Astrocyte (in vitro differentiated cells and primary cell): ENCODE measurements around the gene GABRR3. TPM values are rescaled to one million over a fixed set of nuclear protein-coding genes. Genes with fewer than 3 reads are reported as not detected.

Source experiments
- DNase-seq: peaks from one replicate; pipeline ENCODE4 v3.0.0-alpha.2; 2010; ENCODE audit warnings: low read depth
- FAIRE-seq: peaks from 2 replicates; lab custom pipeline; 2011; peaks lifted over from hg19 to GRCh38; lab: Jason Lieb, UNC
- H2AFZ ChIP-seq: 2 replicates; pipeline ENCODE4 v1.6.0; 2012; ENCODE audit warnings: low read depth, low read length, inconsistent platforms
- H3K27ac ChIP-seq: 2 replicates; pipeline ENCODE4 v1.5.1; 2011; ENCODE audit warnings: low read depth, low read length, inconsistent platforms
- H3K27me3 ChIP-seq: 2 replicates; pipeline ENCODE4 v1.6.0; 2011; ENCODE audit warnings: low read length, inconsistent platforms; ENCODE audit not compliant: insufficient read depth
- H3K36me3 ChIP-seq: 2 replicates; pipeline ENCODE4 v1.5.1; 2011; ENCODE audit warnings: low read length, inconsistent platforms; ENCODE audit not compliant: insufficient read depth
- H3K4me1 ChIP-seq: 2 replicates; pipeline ENCODE4 v1.5.1; 2011; ENCODE audit warnings: low read length, inconsistent platforms; ENCODE audit not compliant: insufficient read depth
- H3K4me2 ChIP-seq: 2 replicates; pipeline ENCODE4 v1.6.0; 2012; ENCODE audit warnings: low read length, inconsistent platforms
- H3K4me3 ChIP-seq: 2 replicates; pipeline ENCODE4 v1.5.1; 2011; ENCODE audit warnings: low read depth, mild to moderate bottlenecking, low read length, inconsistent platforms; ENCODE audit not compliant: insufficient read depth
- H3K79me2 ChIP-seq: 2 replicates; pipeline ENCODE4 v1.6.0; 2012; ENCODE audit warnings: mild to moderate bottlenecking, low read length, inconsistent platforms; ENCODE audit not compliant: insufficient read depth
- H3K9ac ChIP-seq: 2 replicates; pipeline ENCODE4 v1.6.0; 2012; ENCODE audit warnings: mild to moderate bottlenecking, low read length, inconsistent platforms
- H3K9me3 ChIP-seq: 2 replicates; pipeline ENCODE4 v1.5.1; 2012; ENCODE audit warnings: low read depth, mild to moderate bottlenecking, low read length, inconsistent platforms; ENCODE audit not compliant: insufficient read depth
- H4K20me1 ChIP-seq: 2 replicates; pipeline ENCODE4 v1.6.0; 2012; ENCODE audit warnings: low read length, inconsistent platforms; ENCODE audit not compliant: insufficient read depth
- H3K27ac Mint-ChIP-seq: one replicate; pipeline ENCODE4 v1.8.0; 2021; ENCODE audit warnings: mild to moderate bottlenecking, mixed read lengths; ENCODE audit not compliant: unreplicated experiment
- H3K27me3 Mint-ChIP-seq: one replicate; pipeline ENCODE4 v1.8.0; 2021; ENCODE audit warnings: low read depth, mixed read lengths; ENCODE audit not compliant: unreplicated experiment
- H3K36me3 Mint-ChIP-seq: one replicate; pipeline ENCODE4 v1.8.0; 2021; ENCODE audit warnings: low read depth, mixed read lengths; ENCODE audit not compliant: unreplicated experiment
- H3K4me1 Mint-ChIP-seq: one replicate; pipeline ENCODE4 v1.8.0; 2021; ENCODE audit warnings: low read depth, mixed read lengths; ENCODE audit not compliant: unreplicated experiment
- H3K4me3 Mint-ChIP-seq: one replicate; pipeline ENCODE4 v1.8.0; 2021; ENCODE audit warnings: mild to moderate bottlenecking, moderate library complexity, mixed read lengths; ENCODE audit not compliant: unreplicated experiment
- H3K9me3 Mint-ChIP-seq: one replicate; pipeline ENCODE4 v1.8.0; 2021; ENCODE audit warnings: mild to moderate bottlenecking, mixed read lengths; ENCODE audit not compliant: unreplicated experiment
- EZH2 ChIP-seq: IDR thresholded peaks from 2 replicates; pipeline ENCODE4 v1.6.1; 2012; ENCODE audit warnings: mild to moderate bottlenecking, low read length, inconsistent platforms; ENCODE audit not compliant: insufficient read depth
- total RNA-seq: library from RNA; stranded (reverse); gene quantifications from 2 replicates; pipeline ENCODE4 v1.2.1, GENCODE V29; 2021
- TF ChIP-seq, protein P1 (sequence below): IDR thresholded peaks from 2 replicates; pipeline ENCODE4 v1.5.1; 2011; ENCODE audit warnings: low read depth, mild to moderate bottlenecking, inconsistent platforms, low read length, moderate library complexity; ENCODE audit not compliant: insufficient read depth

Gene GABRR3
- total RNA-seq, 1 donor from 2014 or later, result not detected

DNA sequence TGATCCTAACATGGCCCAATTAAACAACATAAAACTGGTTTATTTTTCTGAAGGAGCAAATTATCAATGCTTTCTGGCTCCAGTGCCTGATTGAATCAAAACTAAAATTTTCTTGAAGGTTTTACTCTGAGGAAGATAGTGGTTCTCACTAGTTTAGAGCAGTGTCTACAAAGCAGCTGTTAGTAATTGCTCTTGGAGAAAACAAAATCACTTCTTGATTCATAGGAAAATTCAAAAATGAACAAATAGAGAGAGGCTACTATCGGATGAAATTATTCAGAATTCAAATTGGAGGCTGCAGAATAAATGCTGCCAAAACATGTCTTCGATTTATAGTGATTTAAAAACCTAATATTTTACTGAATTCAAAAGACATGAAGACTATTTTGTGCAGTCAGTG is 47.8 kb downstream of the GABRR3 start:
- DNase-seq (no peak), FAIRE-seq (no peak)
- no peak overlapping the region for H3K4me3 Mint-ChIP-seq
- Histone ChIP-seq H3K79me2 (no peaks in the 10 kb centered on the region), H3K4me1 (no peaks in the 10 kb centered on the region), H4K20me1 (no peaks in the 10 kb centered on the region), H3K4me3 (no peak overlapping the region), H3K9me3 (no peaks in the 10 kb centered on the region), H3K9ac (no peak overlapping the region), H2AFZ (no peak overlapping the region), H3K27ac (no peak overlapping the region), H3K27me3 (no peaks in the 10 kb centered on the region), H3K36me3 (no peaks in the 10 kb centered on the region), H3K4me2 (no peak overlapping the region)
- no peaks in the 10 kb centered on the region for H3K4me1 Mint-ChIP-seq
- no peak overlapping the region for H3K27ac Mint-ChIP-seq
- no peaks in the 10 kb centered on the region for H3K27me3 Mint-ChIP-seq
- TF ChIP-seq, protein P1, sequence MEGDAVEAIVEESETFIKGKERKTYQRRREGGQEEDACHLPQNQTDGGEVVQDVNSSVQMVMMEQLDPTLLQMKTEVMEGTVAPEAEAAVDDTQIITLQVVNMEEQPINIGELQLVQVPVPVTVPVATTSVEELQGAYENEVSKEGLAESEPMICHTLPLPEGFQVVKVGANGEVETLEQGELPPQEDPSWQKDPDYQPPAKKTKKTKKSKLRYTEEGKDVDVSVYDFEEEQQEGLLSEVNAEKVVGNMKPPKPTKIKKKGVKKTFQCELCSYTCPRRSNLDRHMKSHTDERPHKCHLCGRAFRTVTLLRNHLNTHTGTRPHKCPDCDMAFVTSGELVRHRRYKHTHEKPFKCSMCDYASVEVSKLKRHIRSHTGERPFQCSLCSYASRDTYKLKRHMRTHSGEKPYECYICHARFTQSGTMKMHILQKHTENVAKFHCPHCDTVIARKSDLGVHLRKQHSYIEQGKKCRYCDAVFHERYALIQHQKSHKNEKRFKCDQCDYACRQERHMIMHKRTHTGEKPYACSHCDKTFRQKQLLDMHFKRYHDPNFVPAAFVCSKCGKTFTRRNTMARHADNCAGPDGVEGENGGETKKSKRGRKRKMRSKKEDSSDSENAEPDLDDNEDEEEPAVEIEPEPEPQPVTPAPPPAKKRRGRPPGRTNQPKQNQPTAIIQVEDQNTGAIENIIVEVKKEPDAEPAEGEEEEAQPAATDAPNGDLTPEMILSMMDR, result no peak
- TF ChIP-seq EZH2, result no peak
- H3K9me3 Mint-ChIP-seq, result peaks cover 2% of the 10 kb centered on the region
- no peaks in the 10 kb centered on the region for H3K36me3 Mint-ChIP-seq

DNA sequence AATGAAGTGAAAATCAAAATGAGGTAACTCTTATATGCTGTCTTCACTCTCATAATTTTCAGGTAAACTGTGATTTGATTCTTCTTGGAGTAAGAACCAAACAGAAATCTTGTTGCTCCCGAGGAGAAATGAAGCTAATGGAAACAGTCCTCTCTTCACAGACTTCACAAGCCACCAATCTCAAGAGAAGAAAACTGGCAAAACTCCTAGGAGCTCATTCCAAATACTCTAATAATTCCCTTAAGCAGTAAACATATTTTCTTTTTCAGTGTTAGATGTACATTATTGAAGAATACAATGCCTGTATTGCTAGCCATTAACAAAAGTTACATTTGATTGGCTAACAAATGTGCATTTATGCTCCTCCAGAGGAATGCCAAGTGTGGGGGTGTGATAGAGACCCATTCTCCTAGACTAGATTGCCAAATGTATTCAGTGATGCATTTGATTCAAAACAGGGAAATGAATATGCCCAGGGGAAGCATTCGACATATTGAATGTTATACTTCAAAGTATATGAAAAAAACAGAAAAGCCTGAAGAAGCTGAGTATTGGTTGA is 51.1 kb downstream of the GABRR3 start:
- Mint-ChIP-seq H3K4me1 (peaks cover 4% of the 10 kb centered on the region), H3K27me3 (peaks cover 3% of the 10 kb centered on the region), H3K27ac (no peak overlapping the region), H3K4me3 (no peak overlapping the region), H3K9me3 (peaks cover 2% of the 10 kb centered on the region), H3K36me3 (no peaks in the 10 kb centered on the region)
- Histone ChIP-seq H3K9me3 (no peaks in the 10 kb centered on the region), H2AFZ (no peak overlapping the region), H3K4me3 (no peak overlapping the region), H3K36me3 (no peaks in the 10 kb centered on the region), H3K79me2 (no peaks in the 10 kb centered on the region), H3K4me1 (peaks cover 2% of the 10 kb centered on the region), H3K4me2 (no peak overlapping the region), H3K27ac (no peak overlapping the region), H4K20me1 (no peaks in the 10 kb centered on the region), H3K27me3 (no peaks in the 10 kb centered on the region), H3K9ac (no peak overlapping the region)
- DNase-seq, result no peak
- no peak for TF ChIP-seq EZH2
- TF ChIP-seq, protein P1, result no peak
- FAIRE-seq, result no peak

DNA sequence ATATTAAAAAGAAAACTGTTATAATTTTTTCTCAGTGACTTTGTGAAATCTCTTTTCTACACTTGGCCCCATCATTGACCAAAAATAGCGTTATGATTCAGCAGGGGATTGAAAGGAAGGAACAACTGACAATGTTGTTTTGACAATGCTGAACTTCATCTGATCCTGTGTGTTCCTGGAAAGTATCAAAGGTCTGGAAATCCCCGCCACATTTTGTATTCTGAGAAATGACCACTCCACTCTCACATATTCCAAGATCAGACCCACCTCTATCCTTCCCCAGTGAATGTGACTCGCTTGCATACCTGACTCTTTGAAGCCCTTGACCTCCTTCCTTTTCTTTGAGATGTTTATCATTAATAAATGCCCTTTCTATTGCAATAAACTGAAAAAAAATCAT is 53.2 kb downstream of the GABRR3 start:
- no peak overlapping the region for H3K27ac Mint-ChIP-seq
- no peaks in the 10 kb centered on the region for H3K9me3 ChIP-seq
- no peak overlapping the region for H3K4me3 Mint-ChIP-seq
- H2AFZ ChIP-seq, result no peak overlapping the region
- no peak overlapping the region for H3K4me3 ChIP-seq
- H3K27me3 ChIP-seq, result no peaks in the 10 kb centered on the region
- no peaks in the 10 kb centered on the region for H3K9me3 Mint-ChIP-seq
- no peaks in the 10 kb centered on the region for H4K20me1 ChIP-seq
- H3K27ac ChIP-seq, result no peak overlapping the region
- peaks cover 3% of the 10 kb centered on the region for H3K27me3 Mint-ChIP-seq
- no peak overlapping the region for H3K9ac ChIP-seq
- no peak overlapping the region for H3K4me2 ChIP-seq
- FAIRE-seq, result no peak
- no peak for DNase-seq
- H3K79me2 ChIP-seq, result no peaks in the 10 kb centered on the region
- peaks cover 4% of the 10 kb centered on the region for H3K4me1 Mint-ChIP-seq
- no peaks in the 10 kb centered on the region for H3K36me3 ChIP-seq
- no peaks in the 10 kb centered on the region for H3K36me3 Mint-ChIP-seq
- peaks cover 2% of the 10 kb centered on the region for H3K4me1 ChIP-seq
- TF ChIP-seq, protein P1, result no peak
- TF ChIP-seq EZH2, result no peak
